ENCODE data around the gene MEN1. TPM values are rescaled to one million over a fixed set of nuclear protein-coding genes. Genes with fewer than 3 reads are reported as not detected.
A peak's percentile ranks its signal among the peaks of the same experiment; 100 is the strongest.

MEN1 gene
- total RNA-seq, 2 experiments from 2014 or later: 16.4 to 17.7 TPM

GRCh38 chr11:64799623-64800302 lies 10.6 kb downstream of the MEN1 start:
- ChIA-PET CTCF (interaction anchor here (2.8 kb wide), 1 partner anchor 11 kb away, joined by 7 read pairs; no protein-coding TSS in a partner anchor), POLR2A (interaction anchor here (0.6 to 5.7 kb wide), 5 partner anchors 11 to 323 kb away, joined by 3 to 81 read pairs (median 4); partner anchors contain the start of genes MEN1 and SF1)
- DNase-seq (peak in 1 of 14 experiments; percentile 33), ATAC-seq (ENCODE audit: poor library complexity) (no peak)
- Histone ChIP-seq H3K9me3 (ENCODE audit: control insufficient read depth in 1 of 2, insufficient read depth in 1 of 2, low read length in 2 of 2) (no peaks in the 10 kb centered on the region), H3K4me3 (ENCODE audit: low read length) (no peak overlapping the region), H3K27me3 (ENCODE audit: control insufficient read depth in 1 of 2, insufficient read depth in 2 of 2, low read length in 2 of 2) (no peaks in the 10 kb centered on the region), H3K4me1 (ENCODE audit: insufficient read depth, low read length) (peaks cover 49% of the 10 kb centered on the region), H3K36me3 (ENCODE audit: insufficient read depth, low read length) (peaks cover 51% of the 10 kb centered on the region), H3K27ac (ENCODE audit: low read depth in 1 of 2, low read length in 2 of 2) (no peak overlapping the region)
- Mint-ChIP-seq H3K27ac (peak overlapping the region; percentile 76), H3K36me3 (ENCODE audit: low read depth) (peaks cover 50% of the 10 kb centered on the region), H3K27me3 (no peaks in the 10 kb centered on the region), H3K4me3 (peak overlapping the region; percentile 51), H3K4me1 (ENCODE audit: low read depth) (peaks cover 35% of the 10 kb centered on the region), H3K9me3 (no peaks in the 10 kb centered on the region)
- intact Hi-C loops (cut with DNase I, micrococcal nuclease): loop anchor here in 1 of 2 experiments (2.0 to 5.0 kb wide), 3 partner anchors 13 to 313 kb away; partner anchors contain the start of gene TM7SF2
- TF ChIP-seq, protein P1, sequence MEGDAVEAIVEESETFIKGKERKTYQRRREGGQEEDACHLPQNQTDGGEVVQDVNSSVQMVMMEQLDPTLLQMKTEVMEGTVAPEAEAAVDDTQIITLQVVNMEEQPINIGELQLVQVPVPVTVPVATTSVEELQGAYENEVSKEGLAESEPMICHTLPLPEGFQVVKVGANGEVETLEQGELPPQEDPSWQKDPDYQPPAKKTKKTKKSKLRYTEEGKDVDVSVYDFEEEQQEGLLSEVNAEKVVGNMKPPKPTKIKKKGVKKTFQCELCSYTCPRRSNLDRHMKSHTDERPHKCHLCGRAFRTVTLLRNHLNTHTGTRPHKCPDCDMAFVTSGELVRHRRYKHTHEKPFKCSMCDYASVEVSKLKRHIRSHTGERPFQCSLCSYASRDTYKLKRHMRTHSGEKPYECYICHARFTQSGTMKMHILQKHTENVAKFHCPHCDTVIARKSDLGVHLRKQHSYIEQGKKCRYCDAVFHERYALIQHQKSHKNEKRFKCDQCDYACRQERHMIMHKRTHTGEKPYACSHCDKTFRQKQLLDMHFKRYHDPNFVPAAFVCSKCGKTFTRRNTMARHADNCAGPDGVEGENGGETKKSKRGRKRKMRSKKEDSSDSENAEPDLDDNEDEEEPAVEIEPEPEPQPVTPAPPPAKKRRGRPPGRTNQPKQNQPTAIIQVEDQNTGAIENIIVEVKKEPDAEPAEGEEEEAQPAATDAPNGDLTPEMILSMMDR (IDR thresholded peaks at IDR 0.05): no peak

GRCh38 chr11:64799256-64799622 lies 11.1 kb downstream of the MEN1 start:
- no peaks in the 10 kb centered on the region for H3K9me3 Mint-ChIP-seq
- intact Hi-C loops (cut with DNase I, micrococcal nuclease): no loop called here
- H3K27me3 Mint-ChIP-seq: no peaks in the 10 kb centered on the region
- H3K4me3 Mint-ChIP-seq: no peak overlapping the region
- peaks cover 40% of the 10 kb centered on the region for H3K4me1 Mint-ChIP-seq (ENCODE audit: low read depth)
- Histone ChIP-seq H3K9me3 (ENCODE audit: control insufficient read depth in 1 of 2, insufficient read depth in 1 of 2, low read length in 2 of 2) (no peaks in the 10 kb centered on the region), H3K4me3 (ENCODE audit: low read length) (no peak overlapping the region), H3K27ac (ENCODE audit: low read depth in 1 of 2, low read length in 2 of 2) (no peak overlapping the region), H3K27me3 (ENCODE audit: control insufficient read depth in 1 of 2, insufficient read depth in 2 of 2, low read length in 2 of 2) (no peaks in the 10 kb centered on the region), H3K4me1 (ENCODE audit: insufficient read depth, low read length) (peaks cover 47% of the 10 kb centered on the region), H3K36me3 (ENCODE audit: insufficient read depth, low read length) (peaks cover 53% of the 10 kb centered on the region)
- ATAC-seq (ENCODE audit: poor library complexity) (no peak), DNase-seq (no peak)
- peak overlapping the region; percentile 76 for H3K27ac Mint-ChIP-seq
- TF ChIP-seq, protein P1 (IDR thresholded peaks at IDR 0.05): no peak
- CTCF ChIA-PET: interaction anchor here (0.6 to 1.4 kb wide), 2 partner anchors 16 to 75 kb away, joined by 3 read pairs; no protein-coding TSS in a partner anchor
- peaks cover 56% of the 10 kb centered on the region for H3K36me3 Mint-ChIP-seq (ENCODE audit: low read depth)
- POLR2A ChIA-PET: interaction anchor here (0.6 to 5.7 kb wide), 4 partner anchors 15 to 324 kb away, joined by 3 to 81 read pairs (median 4); partner anchors contain the start of gene SF1

DNA sequence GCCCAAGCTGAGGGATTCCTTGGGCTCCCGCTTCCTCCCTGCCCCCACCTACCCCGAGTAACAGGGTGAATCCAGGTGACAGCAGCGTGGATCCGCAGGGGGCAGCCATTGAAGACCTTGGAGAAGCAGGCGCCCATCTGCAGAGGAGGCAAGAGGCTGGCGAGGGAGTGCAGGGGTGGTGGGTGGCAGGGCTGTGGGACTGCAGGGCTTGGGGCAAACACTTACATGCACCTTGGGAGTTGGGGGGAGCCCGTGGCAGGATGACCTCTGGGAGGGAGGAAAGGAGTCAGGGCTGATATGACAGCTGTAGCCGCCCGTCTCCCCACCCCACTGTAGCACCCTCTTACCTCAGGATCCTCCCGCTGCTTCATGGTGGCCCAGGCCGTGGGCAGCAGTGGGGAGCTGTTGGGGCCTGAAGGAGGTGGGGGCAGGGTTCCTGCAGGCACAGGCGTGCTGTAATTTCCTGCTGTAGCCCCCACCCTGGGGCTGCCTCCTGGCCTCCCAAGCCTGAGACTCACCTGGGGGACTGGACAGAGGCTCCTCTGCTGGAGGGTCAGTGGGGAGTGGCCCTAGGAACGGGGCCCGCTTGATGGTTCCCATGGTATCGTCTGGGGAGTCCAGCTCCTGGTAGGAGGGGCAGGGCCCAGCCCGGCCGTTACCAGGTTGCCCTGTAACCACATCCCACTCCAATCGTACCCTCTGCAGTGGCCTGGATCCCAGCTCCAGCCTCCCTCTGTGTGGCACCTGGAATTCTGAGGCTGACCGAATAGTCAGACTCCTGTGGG lies 13.4 kb downstream of the MEN1 start:
- no peak overlapping the region for H3K27ac Mint-ChIP-seq
- H3K4me3 Mint-ChIP-seq: no peak overlapping the region
- H3K9me3 ChIP-seq (ENCODE audit: control insufficient read depth in 1 of 2, insufficient read depth in 1 of 2, low read length in 2 of 2): no peaks in the 10 kb centered on the region
- POLR2A ChIA-PET: interaction anchor here (2.6 kb wide), 1 partner anchor 18 kb away, joined by 18 read pairs; the partner anchor contains the start of gene SF1
- no peak overlapping the region for H3K27ac ChIP-seq (ENCODE audit: low read depth in 1 of 2, low read length in 2 of 2)
- H3K4me1 Mint-ChIP-seq (ENCODE audit: low read depth): peaks cover 39% of the 10 kb centered on the region
- H3K9me3 Mint-ChIP-seq: no peaks in the 10 kb centered on the region
- H3K36me3 ChIP-seq (ENCODE audit: insufficient read depth, low read length): peaks cover 66% of the 10 kb centered on the region
- no peak for ATAC-seq (ENCODE audit: poor library complexity)
- CTCF ChIA-PET: no interaction called here
- DNase-seq: peak in 1 of 14 experiments; percentile 26
- H3K27me3 Mint-ChIP-seq: no peaks in the 10 kb centered on the region
- TF ChIP-seq, protein P1 (IDR thresholded peaks at IDR 0.05): no peak
- no peaks in the 10 kb centered on the region for H3K27me3 ChIP-seq (ENCODE audit: control insufficient read depth in 1 of 2, insufficient read depth in 2 of 2, low read length in 2 of 2)
- H3K4me1 ChIP-seq (ENCODE audit: insufficient read depth, low read length): peaks cover 40% of the 10 kb centered on the region
- intact Hi-C loops (cut with DNase I, micrococcal nuclease): no loop called here
- peaks cover 60% of the 10 kb centered on the region for H3K36me3 Mint-ChIP-seq (ENCODE audit: low read depth)
- H3K4me3 ChIP-seq (ENCODE audit: low read length): no peak overlapping the region

All from CD4-positive, alpha-beta T cell (primary cell).